Activated CD4-positive, alpha-beta T cell treated with anti-CD3 and anti-CD28 coated beads, Interleukin-10, Interleukin-2, amounts not matched to agents 100 ng/mL and 50 ng/mL, durations not matched to agents 16 hours and 8 hours (primary cell): Measurements from ENCODE around the gene OR13J1.

ENCODE experiments used
- DNase-seq: peaks from one replicate; pipeline ENCODE4 v3.0.0-alpha.2; 2020

The OR13J1 gene

GRCh38 chr9:35829764-35830096 is 40.5 kb downstream of the OR13J1 start:
- DNase-seq: no peak

GRCh38 chr9:35829084-35829763 is 41.0 kb downstream of the OR13J1 start, which contains the start of gene TMEM8B:
Gene TMEM8B, plus strand, starts transcription at chr9:35829228. Its CDS starts 220 bp downstream, at chr9:35829448.
- peak; percentile 92 for DNase-seq

GRCh38 chr9:35828716-35829083 is 41.5 kb downstream of the OR13J1 start, which contains the start of gene FAM221B:
Gene FAM221B, minus strand, starts transcription at chr9:35828732. Its CDS starts 2,571 bp downstream, at chr9:35826161.
- peak; percentile 27 for DNase-seq

- no peak for DNase-seq
Observed at GRCh38 chr9:35827486-35827885, 42.7 kb downstream of the OR13J1 start.

- peak; percentile 64 for DNase-seq
Observed at GRCh38 chr9:35826071-35826701, 44.0 kb downstream of the OR13J1 start.

- DNase-seq: no peak
Observed at GRCh38 chr9:35822926-35823325, 47.3 kb downstream of the OR13J1 start.

- DNase-seq: no peak
Observed at GRCh38 chr9:35820076-35820475, 50.1 kb downstream of the OR13J1 start.
